ENCODE measurements around the gene GXYLT2. TPM values are rescaled to one million over a fixed set of nuclear protein-coding genes. Genes with fewer than 3 reads are reported as not detected.

Gene GXYLT2
- total and polyA plus RNA-seq, 2 experiments from 2014 or later: 2.0 to 5.8 TPM

DNA sequence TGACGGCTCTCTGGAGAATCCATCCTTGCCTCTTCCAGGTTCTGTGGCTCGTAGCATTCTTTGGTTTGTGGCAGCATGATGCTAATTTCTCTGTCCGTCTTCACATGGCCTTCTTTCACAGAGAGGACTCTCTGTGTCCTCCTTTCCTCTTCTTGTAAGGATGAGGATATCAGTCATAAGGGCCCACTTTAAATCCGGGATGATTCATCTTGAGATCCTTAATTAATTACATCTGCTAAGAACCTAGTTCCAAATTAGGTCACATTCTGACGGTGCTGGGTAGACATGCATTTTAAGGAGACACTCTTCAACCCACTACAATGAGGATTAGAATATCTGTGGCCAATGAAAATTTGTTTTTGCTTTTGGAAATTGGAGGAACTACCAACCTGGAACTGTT lies 15.7 kb upstream of the GXYLT2 start (continued):
- TF ChIP-seq, protein P1, sequence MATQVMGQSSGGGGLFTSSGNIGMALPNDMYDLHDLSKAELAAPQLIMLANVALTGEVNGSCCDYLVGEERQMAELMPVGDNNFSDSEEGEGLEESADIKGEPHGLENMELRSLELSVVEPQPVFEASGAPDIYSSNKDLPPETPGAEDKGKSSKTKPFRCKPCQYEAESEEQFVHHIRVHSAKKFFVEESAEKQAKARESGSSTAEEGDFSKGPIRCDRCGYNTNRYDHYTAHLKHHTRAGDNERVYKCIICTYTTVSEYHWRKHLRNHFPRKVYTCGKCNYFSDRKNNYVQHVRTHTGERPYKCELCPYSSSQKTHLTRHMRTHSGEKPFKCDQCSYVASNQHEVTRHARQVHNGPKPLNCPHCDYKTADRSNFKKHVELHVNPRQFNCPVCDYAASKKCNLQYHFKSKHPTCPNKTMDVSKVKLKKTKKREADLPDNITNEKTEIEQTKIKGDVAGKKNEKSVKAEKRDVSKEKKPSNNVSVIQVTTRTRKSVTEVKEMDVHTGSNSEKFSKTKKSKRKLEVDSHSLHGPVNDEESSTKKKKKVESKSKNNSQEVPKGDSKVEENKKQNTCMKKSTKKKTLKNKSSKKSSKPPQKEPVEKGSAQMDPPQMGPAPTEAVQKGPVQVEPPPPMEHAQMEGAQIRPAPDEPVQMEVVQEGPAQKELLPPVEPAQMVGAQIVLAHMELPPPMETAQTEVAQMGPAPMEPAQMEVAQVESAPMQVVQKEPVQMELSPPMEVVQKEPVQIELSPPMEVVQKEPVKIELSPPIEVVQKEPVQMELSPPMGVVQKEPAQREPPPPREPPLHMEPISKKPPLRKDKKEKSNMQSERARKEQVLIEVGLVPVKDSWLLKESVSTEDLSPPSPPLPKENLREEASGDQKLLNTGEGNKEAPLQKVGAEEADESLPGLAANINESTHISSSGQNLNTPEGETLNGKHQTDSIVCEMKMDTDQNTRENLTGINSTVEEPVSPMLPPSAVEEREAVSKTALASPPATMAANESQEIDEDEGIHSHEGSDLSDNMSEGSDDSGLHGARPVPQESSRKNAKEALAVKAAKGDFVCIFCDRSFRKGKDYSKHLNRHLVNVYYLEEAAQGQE (IDR thresholded peaks at IDR 0.05; ENCODE audit: unreplicated experiment): no peak
- TF ChIP-seq ZNF114 (CRISPR knock-in tag; IDR thresholded peaks at IDR 0.05): no peak
- TF ChIP-seq, protein P2, sequence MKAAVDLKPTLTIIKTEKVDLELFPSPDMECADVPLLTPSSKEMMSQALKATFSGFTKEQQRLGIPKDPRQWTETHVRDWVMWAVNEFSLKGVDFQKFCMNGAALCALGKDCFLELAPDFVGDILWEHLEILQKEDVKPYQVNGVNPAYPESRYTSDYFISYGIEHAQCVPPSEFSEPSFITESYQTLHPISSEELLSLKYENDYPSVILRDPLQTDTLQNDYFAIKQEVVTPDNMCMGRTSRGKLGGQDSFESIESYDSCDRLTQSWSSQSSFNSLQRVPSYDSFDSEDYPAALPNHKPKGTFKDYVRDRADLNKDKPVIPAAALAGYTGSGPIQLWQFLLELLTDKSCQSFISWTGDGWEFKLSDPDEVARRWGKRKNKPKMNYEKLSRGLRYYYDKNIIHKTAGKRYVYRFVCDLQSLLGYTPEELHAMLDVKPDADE (IDR thresholded peaks at IDR 0.05): no peak
- TF ChIP-seq, protein P3, sequence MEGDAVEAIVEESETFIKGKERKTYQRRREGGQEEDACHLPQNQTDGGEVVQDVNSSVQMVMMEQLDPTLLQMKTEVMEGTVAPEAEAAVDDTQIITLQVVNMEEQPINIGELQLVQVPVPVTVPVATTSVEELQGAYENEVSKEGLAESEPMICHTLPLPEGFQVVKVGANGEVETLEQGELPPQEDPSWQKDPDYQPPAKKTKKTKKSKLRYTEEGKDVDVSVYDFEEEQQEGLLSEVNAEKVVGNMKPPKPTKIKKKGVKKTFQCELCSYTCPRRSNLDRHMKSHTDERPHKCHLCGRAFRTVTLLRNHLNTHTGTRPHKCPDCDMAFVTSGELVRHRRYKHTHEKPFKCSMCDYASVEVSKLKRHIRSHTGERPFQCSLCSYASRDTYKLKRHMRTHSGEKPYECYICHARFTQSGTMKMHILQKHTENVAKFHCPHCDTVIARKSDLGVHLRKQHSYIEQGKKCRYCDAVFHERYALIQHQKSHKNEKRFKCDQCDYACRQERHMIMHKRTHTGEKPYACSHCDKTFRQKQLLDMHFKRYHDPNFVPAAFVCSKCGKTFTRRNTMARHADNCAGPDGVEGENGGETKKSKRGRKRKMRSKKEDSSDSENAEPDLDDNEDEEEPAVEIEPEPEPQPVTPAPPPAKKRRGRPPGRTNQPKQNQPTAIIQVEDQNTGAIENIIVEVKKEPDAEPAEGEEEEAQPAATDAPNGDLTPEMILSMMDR (conservative IDR thresholded peaks at IDR 0.05; ENCODE audit: low read depth in 2 of 2): no peak

DNA sequence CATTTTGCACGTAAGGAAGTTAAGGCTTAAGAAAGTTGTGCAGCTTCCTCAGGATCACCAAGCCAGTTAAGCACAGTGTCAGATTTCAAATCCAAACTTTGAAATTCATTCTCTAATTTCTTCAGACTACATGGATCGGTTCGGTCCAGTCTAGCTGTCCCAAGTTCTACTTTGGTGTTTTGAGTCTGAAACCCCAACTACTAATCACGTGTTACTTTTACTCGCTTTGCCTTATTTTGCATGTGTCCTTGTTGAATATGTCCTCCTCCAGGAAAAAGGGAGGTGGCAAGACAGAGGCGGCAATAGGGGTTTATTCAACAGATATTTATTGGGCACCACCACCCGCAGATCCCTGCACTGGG lies 522 bp upstream of the GXYLT2 start:
- peak overlapping the region; percentile 56 for H3K4me3 ChIP-seq
- H3K9me2 ChIP-seq (ENCODE audit: insufficient read depth): no peaks in the 10 kb centered on the region
- H2AFZ ChIP-seq: peak overlapping the region; percentile 100
- no peak for ATAC-seq
- H3K9me3 Mint-ChIP-seq: peaks cover 4% of the 10 kb centered on the region; the same call in 1 of the 3 replicates
- no peak for TF ChIP-seq POLR2AphosphoS5 (IDR thresholded peaks at IDR 0.05; ENCODE audit: low read depth)
- TF ChIP-seq, protein P1 (IDR thresholded peaks at IDR 0.05; ENCODE audit: unreplicated experiment): no peak
- TF ChIP-seq, protein P2 (IDR thresholded peaks at IDR 0.05): no peak
- TF ChIP-seq NANOG (IDR thresholded peaks at IDR 0.05; ENCODE audit: borderline replicate concordance): no peak
- TF ChIP-seq STAT1 (IDR thresholded peaks at IDR 0.05; ENCODE audit: unreplicated experiment): no peak
- no peak for TF ChIP-seq EZH2phosphoT487 (IDR thresholded peaks at IDR 0.05; ENCODE audit: unreplicated experiment)
- TF ChIP-seq CREB1 (CRISPR knock-in tag; IDR thresholded peaks at IDR 0.05; ENCODE audit: low read depth): no peak
- no peaks in the 10 kb centered on the region for H3K79me2 ChIP-seq (replicated peaks; ENCODE audit: insufficient read depth)
- peak overlapping the region; percentile 92 for H3K4me2 ChIP-seq
- peaks cover 24% of the 10 kb centered on the region for H3K4me1 Mint-ChIP-seq
- DNase-seq (ENCODE audit: low spot score): no peak
- H3K27ac ChIP-seq (ENCODE audit: low read depth): no peak overlapping the region
- H3K36me3 Mint-ChIP-seq (ENCODE audit: low read depth): no peaks in the 10 kb centered on the region
- peaks cover 20% of the 10 kb centered on the region for H3K4me1 ChIP-seq (ENCODE audit: insufficient read depth)
- H3K36me3 ChIP-seq (ENCODE audit: insufficient read depth): no peaks in the 10 kb centered on the region; the same call in 1 of the 2 replicates
- no peaks in the 10 kb centered on the region for H3F3A ChIP-seq (replicated peaks; ENCODE audit: low read depth)
- H3K27me3 ChIP-seq (ENCODE audit: insufficient read depth): peaks cover 45% of the 10 kb centered on the region
- peaks cover 17% of the 10 kb centered on the region for H3K27me3 Mint-ChIP-seq (ENCODE audit: insufficient read depth, low read depth, poor library complexity)
- no peaks in the 10 kb centered on the region; the same call in 1 of the 2 replicates for H4K20me1 ChIP-seq (replicated peaks; ENCODE audit: insufficient read depth)
- H3K27ac Mint-ChIP-seq: no peak overlapping the region
- peak overlapping the region; percentile 78 for H3K4me3 Mint-ChIP-seq

All from GM23338 (cell line).